ENCODE results near the gene PPP1R27. TPM values are rescaled to one million over a fixed set of nuclear protein-coding genes. Genes with fewer than 3 reads are reported as not detected.

Gene PPP1R27
- total RNA-seq, 1 experiment from 2014 or later, result not detected

- H3K36me3 ChIP-seq, result no peaks in the 10 kb centered on the region
- DNase-seq, result no peak
- H3K9me3 ChIP-seq, result no peaks in the 10 kb centered on the region
- no peaks in the 10 kb centered on the region for H3K27me3 ChIP-seq
- H3K4me3 ChIP-seq, result no peak overlapping the region
Measured at GRCh38 chr17:81819708-81820107, 15.1 kb downstream of the PPP1R27 start.

DNA sequence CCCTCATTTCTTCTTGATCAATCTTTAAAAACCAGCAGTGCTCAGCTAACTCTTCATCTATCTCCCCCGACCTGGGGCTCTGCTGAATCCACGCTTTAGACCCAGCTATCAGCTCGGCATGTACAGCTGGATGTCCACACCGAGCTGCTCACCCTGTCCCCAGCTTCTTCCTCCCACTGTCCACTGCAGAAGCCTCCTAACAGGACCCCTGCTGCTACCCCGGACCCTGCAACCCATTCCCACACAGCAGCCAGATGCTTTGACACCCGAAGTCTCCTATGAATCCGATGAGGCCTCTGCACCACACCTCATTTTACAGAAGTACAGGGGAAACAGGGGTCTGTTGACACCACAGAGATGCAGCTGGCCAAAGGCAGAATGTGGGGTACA lies 17.1 kb downstream of the PPP1R27 start:
- H3K27me3 ChIP-seq, result no peaks in the 10 kb centered on the region
- H3K36me3 ChIP-seq, result no peaks in the 10 kb centered on the region
- no peak for DNase-seq
- H3K4me3 ChIP-seq, result no peak overlapping the region
- no peaks in the 10 kb centered on the region for H3K9me3 ChIP-seq

DNA sequence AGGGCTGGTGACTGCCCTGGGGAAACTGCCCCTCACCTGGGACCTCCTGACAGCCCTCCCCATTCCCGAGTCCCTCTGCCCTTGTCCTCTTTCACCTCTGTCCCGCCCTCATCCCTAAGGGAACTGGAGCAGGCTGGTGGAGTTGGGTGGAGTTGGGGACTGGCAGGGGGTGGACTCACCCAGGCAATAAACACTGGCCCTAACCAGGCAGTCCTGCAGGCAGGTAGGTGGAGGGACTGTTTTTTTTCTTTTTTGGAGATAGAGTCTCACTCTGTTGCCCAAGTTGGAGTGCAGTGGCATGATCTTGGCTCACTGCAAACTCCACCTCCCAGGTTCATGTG lies 19.2 kb downstream of the PPP1R27 start:
- no peaks in the 10 kb centered on the region for H3K9me3 ChIP-seq
- H3K27me3 ChIP-seq, result peaks cover 6% of the 10 kb centered on the region; the same call in 1 of the 2 replicates
- no peak for DNase-seq
- no peak overlapping the region for H3K4me3 ChIP-seq
- no peaks in the 10 kb centered on the region for H3K36me3 ChIP-seq

GRCh38 chr17:81814748-81815645 lies 19.9 kb downstream of the PPP1R27 start:
- Histone ChIP-seq H3K36me3 (no peaks in the 10 kb centered on the region), H3K4me3 (no peak overlapping the region), H3K27me3 (peaks cover 12% of the 10 kb centered on the region), H3K9me3 (no peaks in the 10 kb centered on the region)
- no peak for DNase-seq

- Histone ChIP-seq H3K4me3 (no peak overlapping the region), H3K36me3 (no peaks in the 10 kb centered on the region), H3K27me3 (peaks cover 18% of the 10 kb centered on the region), H3K9me3 (no peaks in the 10 kb centered on the region)
- DNase-seq, result no peak
Measured at GRCh38 chr17:81813861-81814683, 20.8 kb downstream of the PPP1R27 start.

DNA sequence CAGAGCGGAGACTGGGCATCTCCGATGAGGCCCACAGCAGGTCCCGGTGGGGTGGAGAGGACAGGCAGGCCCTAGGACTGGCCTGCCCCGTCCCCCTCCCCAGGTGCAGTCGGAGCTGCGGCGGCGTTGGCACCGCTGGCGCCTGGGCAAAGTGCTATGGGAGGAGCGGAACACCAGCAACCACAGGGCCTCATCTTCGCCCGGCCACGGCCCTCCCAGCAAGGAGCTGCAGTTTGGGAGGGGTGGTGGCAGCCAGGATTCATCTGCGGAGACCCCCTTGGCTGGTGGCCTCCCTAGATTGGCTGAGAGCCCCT lies 21.5 kb downstream of the PPP1R27 start:
- Histone ChIP-seq H3K36me3 (no peaks in the 10 kb centered on the region), H3K4me3 (no peak overlapping the region), H3K9me3 (no peaks in the 10 kb centered on the region), H3K27me3 (peaks cover 24% of the 10 kb centered on the region)
- no peak for DNase-seq

GRCh38 chr17:81812571-81813370 lies 22.1 kb downstream of the PPP1R27 start:
- Histone ChIP-seq H3K27me3 (peaks cover 28% of the 10 kb centered on the region), H3K9me3 (no peaks in the 10 kb centered on the region), H3K4me3 (no peak overlapping the region), H3K36me3 (no peaks in the 10 kb centered on the region)
- DNase-seq, result no peak

DNA sequence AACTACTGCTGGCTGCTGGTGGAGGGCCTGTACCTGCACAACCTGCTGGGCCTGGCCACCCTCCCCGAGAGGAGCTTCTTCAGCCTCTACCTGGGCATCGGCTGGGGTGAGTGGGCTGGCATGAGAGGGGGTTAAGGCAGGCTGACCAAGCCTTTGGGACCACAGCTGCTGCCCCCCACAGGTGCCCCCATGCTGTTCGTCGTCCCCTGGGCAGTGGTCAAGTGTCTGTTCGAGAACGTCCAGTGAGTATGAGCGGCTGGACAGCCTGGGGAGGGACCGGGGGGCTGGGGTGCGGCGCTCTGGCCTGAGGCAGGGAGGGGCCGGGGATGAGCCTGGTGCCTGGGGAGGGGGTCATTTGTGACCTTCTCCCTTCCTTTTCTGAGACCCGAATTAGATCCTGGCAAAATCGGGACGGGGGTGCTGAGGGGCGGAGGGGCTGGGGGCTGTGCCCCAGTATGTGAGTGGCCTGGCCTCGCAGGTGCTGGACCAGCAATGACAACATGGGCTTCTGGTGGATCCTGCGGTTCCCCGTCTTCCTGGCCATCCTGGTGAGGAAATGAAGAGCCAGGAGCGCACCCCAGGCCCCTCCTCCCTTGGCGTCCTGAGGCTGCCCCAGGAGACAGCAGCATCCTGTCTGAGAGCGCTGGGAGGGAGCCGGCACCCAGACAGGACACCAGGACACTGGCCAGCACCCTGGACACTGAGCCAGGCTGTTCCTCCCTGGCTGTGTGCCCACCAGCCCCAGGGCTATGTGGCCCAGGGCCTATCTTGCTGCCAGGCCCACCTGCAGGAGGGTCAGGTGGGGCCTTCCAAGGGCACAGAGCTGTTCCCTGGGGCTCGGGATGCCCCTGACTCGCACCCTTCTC lies 22.9 kb downstream of the PPP1R27 start:
- H3K36me3 ChIP-seq, result no peaks in the 10 kb centered on the region
- H3K4me3 ChIP-seq, result no peak overlapping the region
- no peaks in the 10 kb centered on the region for H3K9me3 ChIP-seq
- H3K27me3 ChIP-seq, result peaks cover 37% of the 10 kb centered on the region
- no peak for DNase-seq

GRCh38 chr17:81810892-81811704 lies 23.8 kb downstream of the PPP1R27 start:
- Histone ChIP-seq H3K9me3 (no peaks in the 10 kb centered on the region), H3K4me3 (no peak overlapping the region), H3K36me3 (no peaks in the 10 kb centered on the region), H3K27me3 (peaks cover 45% of the 10 kb centered on the region)
- DNase-seq, result no peak

GRCh38 chr17:81810476-81810875 lies 24.4 kb downstream of the PPP1R27 start:
- H3K9me3 ChIP-seq, result no peaks in the 10 kb centered on the region
- H3K36me3 ChIP-seq, result no peaks in the 10 kb centered on the region
- H3K27me3 ChIP-seq, result peaks cover 51% of the 10 kb centered on the region
- no peak for DNase-seq
- no peak overlapping the region for H3K4me3 ChIP-seq

DNA sequence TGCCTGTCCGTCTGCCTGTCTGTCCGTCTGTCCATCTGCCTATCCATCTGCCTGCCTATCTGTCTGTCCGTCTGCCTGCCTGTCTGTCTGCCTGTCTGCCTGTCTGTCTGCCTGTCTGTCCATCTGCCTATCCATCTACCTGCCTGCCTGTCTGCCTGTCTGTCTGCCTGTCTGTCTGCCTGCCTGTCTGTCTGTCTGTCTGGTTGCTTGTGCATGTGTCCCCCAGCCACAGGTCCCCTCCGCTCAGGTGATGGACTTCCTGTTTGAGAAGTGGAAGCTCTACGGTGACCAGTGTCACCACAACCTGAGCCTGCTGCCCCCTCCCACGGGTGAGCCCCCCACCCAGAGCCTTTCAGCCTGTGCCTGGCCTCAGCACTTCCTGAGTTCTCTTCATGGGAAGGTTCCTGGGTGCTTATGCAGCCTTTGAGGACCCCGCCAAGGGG lies 25.3 kb downstream of the PPP1R27 start:
- peaks cover 58% of the 10 kb centered on the region for H3K27me3 ChIP-seq
- no peaks in the 10 kb centered on the region for H3K36me3 ChIP-seq

DNA sequence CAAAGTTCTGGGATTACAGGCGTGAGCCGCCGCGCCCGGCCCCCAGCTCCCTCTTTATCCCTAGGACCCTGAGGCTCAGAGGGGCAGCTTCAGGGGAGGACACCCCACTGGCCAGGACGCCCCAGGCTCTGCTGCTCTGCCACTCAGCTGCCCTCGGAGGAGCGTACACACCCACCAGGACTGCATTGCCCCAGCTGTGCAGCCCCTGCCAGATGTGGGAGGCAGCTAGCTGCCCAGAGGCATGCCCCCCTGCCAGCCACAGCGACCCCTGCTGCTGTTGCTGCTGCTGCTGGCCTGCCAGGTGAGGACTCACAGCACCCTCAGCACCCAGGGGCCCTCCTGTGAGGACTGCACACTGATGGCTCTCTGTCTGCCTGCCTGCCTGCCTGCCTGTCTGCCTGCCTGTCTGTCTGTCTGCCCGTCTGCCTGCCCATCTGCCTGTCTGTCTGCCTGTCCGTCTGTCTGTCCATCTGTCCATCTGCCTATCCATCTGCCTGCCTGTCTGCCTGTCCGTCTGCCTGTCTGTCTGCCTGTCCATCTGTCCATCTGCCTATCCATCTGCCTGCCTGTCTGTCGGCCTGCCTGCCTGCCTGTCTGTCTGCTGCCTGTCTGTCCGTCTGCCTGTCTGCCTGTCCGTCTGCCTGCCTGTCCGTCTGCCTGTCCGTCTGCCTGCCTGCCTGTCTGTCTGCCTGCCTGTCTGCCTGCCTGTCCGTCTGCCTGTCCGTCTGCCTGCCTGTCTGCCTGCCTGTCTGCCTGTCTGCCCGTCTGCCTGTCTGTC lies 25.9 kb downstream of the PPP1R27 start:
- H3K36me3 ChIP-seq, result no peaks in the 10 kb centered on the region
- H3K4me3 ChIP-seq, result no peak overlapping the region
- H3K27me3 ChIP-seq, result peaks cover 62% of the 10 kb centered on the region
- no peak for DNase-seq
- H3K9me3 ChIP-seq, result no peaks in the 10 kb centered on the region

More for the DNA sequence above, 25.3 kb downstream of the PPP1R27 start:
- Histone ChIP-seq H3K4me3 (no peak overlapping the region), H3K9me3 (no peaks in the 10 kb centered on the region)
- no peak for DNase-seq

- peaks cover 72% of the 10 kb centered on the region for H3K27me3 ChIP-seq
- H3K9me3 ChIP-seq, result no peaks in the 10 kb centered on the region
- no peak overlapping the region for H3K4me3 ChIP-seq
- no peaks in the 10 kb centered on the region for H3K36me3 ChIP-seq
- DNase-seq, result no peak
Measured at GRCh38 chr17:81807839-81808238, 27.0 kb downstream of the PPP1R27 start.

GRCh38 chr17:81807210-81807719 lies 27.6 kb downstream of the PPP1R27 start:
- Histone ChIP-seq H3K9me3 (no peaks in the 10 kb centered on the region), H3K4me3 (no peak overlapping the region), H3K36me3 (no peaks in the 10 kb centered on the region), H3K27me3 (peaks cover 78% of the 10 kb centered on the region)
- no peak for DNase-seq
